Muscle layer of duodenum (tissue), 2 donors: Measurements from ENCODE around the gene PROSER2.
"Not testable (repeated sequence)": the region's sequence is repeated elsewhere in the genome, so short reads cannot be mapped to it uniquely, and the experiment has no call there.

Experiments used
- H3K27ac ChIP-seq: one replicate; pipeline ENCODE4 v1.7.0; 2013; ENCODE audit warnings: mild to moderate bottlenecking, low read length
- H3K27me3 ChIP-seq: one replicate; pipeline ENCODE4 v1.7.0; 2013; ENCODE audit warnings: low read depth, mild to moderate bottlenecking, control low read depth, low read length
- H3K36me3 ChIP-seq, 2 donors: one replicate each; pipeline ENCODE4 v1.7.0; 2013; ENCODE audit warnings: low read length in 2 of 2, control low read depth in 1 of 2, mild to moderate bottlenecking in 1 of 2; ENCODE audit not compliant: insufficient read depth in 2 of 2, control insufficient read depth in 1 of 2
- H3K4me1 ChIP-seq, 2 donors: one replicate each; pipeline ENCODE4 v1.7.0; 2013; ENCODE audit warnings: low read length in 2 of 2, mild to moderate bottlenecking in 2 of 2, control low read depth in 1 of 2, moderate library complexity in 1 of 2; ENCODE audit not compliant: insufficient read depth in 2 of 2, control insufficient read depth in 1 of 2
- H3K4me3 ChIP-seq, 2 donors: one replicate each; pipeline ENCODE4 v1.7.0; 2013; ENCODE audit warnings: low read length in 2 of 2, low read depth in 1 of 2, mild to moderate bottlenecking in 1 of 2
- H3K9me3 ChIP-seq, 2 donors: one replicate each; pipeline ENCODE4 v1.7.0; 2013; ENCODE audit warnings: low read length in 2 of 2, control low read depth in 1 of 2, mild to moderate bottlenecking in 1 of 2; ENCODE audit not compliant: control insufficient read depth in 1 of 2
- donor health status: healthy.

Gene PROSER2

GRCh38 chr10:11881477-11882417 lies 58.6 kb downstream of the PROSER2 start:
- H3K4me1 ChIP-seq: no peaks in the 10 kb centered on the region
- H3K27me3 ChIP-seq: no peaks in the 10 kb centered on the region
- H3K4me3 ChIP-seq: no peak overlapping the region
- H3K36me3 ChIP-seq: no peaks in the 10 kb centered on the region
- no peaks in the 10 kb centered on the region for H3K9me3 ChIP-seq
- H3K27ac ChIP-seq: no peak overlapping the region

DNA sequence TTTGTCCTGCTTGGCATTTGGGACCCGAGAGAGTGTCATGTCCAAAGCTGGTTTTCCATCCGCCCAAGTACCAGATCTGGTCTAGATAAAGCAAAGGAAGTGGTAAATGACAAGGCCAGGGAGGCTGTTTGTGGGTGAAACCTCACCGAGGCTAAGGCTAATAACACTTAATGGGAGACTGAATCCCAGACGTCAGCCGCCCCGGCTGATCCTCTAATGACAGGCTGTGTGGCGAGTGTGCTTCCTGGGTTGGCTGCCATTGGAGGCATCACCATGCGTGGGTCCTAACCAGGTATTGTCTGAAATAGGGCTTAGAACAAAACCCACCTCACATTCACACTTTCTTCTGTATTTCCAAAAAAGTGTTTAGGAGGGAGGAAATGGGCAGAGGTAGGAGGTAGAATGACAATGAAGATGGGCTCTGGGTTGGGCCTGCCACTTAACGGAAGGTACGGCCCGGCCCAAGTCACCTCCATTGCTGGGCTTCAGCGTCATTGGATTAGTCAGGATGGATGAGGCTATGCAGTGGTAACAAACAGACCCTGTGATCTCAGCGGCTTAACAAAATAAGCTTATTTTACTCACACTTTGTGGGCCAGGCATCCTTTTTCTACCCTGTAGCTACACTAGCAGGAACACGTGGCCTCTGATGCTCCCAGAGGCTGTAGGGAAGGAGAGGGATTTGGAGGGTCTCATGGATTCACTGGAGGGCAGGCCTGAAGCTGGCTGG lies 59.7 kb downstream of the PROSER2 start:
- Histone ChIP-seq H3K4me1 (no peaks in the 10 kb centered on the region), H3K27ac (no peak overlapping the region), H3K36me3 (no peaks in the 10 kb centered on the region), H3K27me3 (no peaks in the 10 kb centered on the region), H3K4me3 (no peak overlapping the region), H3K9me3 (no peaks in the 10 kb centered on the region)

- Histone ChIP-seq H3K27me3 (no peaks in the 10 kb centered on the region), H3K4me1 (no peaks in the 10 kb centered on the region), H3K36me3 (no peaks in the 10 kb centered on the region), H3K9me3 (no peaks in the 10 kb centered on the region), H3K27ac (no peak overlapping the region), H3K4me3 (no peak overlapping the region)
Observed at GRCh38 chr10:11884706-11885423, 61.7 kb downstream of the PROSER2 start.

DNA sequence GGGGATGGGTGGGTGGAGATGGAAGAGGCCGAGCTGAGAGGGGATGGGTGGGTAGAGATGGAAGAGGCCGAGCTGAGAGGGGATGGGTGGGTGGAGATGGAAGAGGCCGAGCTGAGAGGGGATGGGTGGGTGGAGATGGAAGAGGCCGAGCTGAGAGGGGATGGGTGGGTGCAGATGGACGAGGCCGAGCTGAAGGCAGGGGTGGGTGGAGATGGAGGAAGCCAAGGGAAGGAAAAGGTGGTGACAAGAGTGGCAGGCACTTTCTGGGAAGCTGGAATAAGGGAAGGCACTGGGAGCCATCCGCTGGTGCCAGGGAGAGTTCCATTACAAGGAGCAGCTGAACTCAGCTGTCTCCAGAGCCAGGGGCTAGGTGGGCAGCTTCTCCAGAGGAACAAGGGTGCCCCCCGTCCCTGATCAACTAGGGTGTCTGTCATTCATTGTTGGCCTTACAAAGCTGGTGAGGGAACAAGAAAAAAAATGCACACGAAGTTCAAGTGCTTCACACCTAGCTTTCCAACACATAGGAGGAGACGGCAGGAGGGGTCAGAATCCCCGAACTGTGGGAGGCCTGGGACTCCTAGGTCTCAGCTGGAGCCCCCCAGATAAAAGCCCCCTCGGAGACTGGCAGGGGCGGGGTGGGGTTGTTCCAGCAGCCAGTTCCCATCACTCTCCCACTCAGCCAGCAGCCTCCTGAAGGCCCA lies 62.4 kb downstream of the PROSER2 start:
- Histone ChIP-seq H3K36me3 (no peaks in the 10 kb centered on the region), H3K27ac (no peak overlapping the region), H3K4me1 (no peaks in the 10 kb centered on the region), H3K9me3 (no peaks in the 10 kb centered on the region), H3K27me3 (no peaks in the 10 kb centered on the region), H3K4me3 (no peak overlapping the region)

GRCh38 chr10:11886138-11886474 lies 63.0 kb downstream of the PROSER2 start:
- no peaks in the 10 kb centered on the region for H3K9me3 ChIP-seq
- H3K4me1 ChIP-seq: no peaks in the 10 kb centered on the region
- H3K27me3 ChIP-seq: no peaks in the 10 kb centered on the region
- no peak overlapping the region for H3K4me3 ChIP-seq
- no peaks in the 10 kb centered on the region for H3K36me3 ChIP-seq
- H3K27ac ChIP-seq: no peak overlapping the region

DNA sequence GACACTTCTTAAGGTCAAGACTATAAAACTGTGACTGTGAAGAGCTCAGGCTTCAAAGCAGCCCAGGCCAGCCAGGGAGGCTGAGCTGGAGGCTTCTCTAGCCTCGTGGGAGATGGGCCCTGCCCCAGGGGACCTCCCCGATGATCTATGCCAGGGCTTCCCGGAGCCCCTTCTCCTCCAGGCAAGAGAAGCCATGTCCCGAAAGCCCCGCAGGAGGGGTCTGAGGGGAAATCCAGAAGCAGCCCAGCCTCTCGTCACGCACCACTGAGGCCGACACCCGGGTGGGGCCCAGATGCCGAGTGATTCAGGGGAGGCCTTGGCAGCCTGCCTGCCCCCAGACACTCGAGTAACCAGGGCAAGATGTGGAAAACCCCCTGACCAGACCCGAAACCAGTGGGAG lies 63.7 kb downstream of the PROSER2 start:
- Histone ChIP-seq H3K27me3 (no peaks in the 10 kb centered on the region), H3K27ac (no peak overlapping the region)

GRCh38 chr10:11887381-11888227 lies 64.4 kb downstream of the PROSER2 start:
- no peak overlapping the region for H3K27ac ChIP-seq
- H3K4me3 ChIP-seq: no peak overlapping the region
- H3K4me1 ChIP-seq: no peaks in the 10 kb centered on the region
- H3K27me3 ChIP-seq: no peaks in the 10 kb centered on the region
- H3K36me3 ChIP-seq: no peaks in the 10 kb centered on the region
- no peaks in the 10 kb centered on the region for H3K9me3 ChIP-seq

More for the DNA sequence above, 63.7 kb downstream of the PROSER2 start:
- no peak overlapping the region for H3K4me3 ChIP-seq
- H3K4me1 ChIP-seq: no peaks in the 10 kb centered on the region
- no peaks in the 10 kb centered on the region for H3K9me3 ChIP-seq
- no peaks in the 10 kb centered on the region for H3K36me3 ChIP-seq

DNA sequence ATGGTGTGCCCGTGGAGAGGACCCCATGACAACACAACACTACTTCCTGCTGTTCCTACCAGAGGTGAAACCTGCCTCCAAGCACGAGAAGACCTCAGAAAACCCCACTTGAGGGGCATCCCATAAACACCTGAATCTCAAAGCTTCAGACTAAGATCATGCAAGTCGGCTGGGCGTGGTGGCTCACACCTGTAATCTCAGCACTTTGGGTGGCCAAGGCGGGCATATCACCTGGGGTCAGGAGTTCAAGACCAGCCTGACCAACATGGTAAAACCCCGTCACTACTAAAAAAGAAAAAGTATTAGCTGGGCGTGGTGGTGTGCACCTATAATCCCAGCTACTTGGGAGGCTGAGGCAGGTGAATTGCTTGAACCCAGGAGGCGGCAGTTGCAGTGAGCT lies 66.1 kb downstream of the PROSER2 start:
- H3K27me3 ChIP-seq, H3K36me3 ChIP-seq, H3K27ac ChIP-seq, H3K4me3 ChIP-seq, H3K9me3 ChIP-seq, H3K4me1 ChIP-seq: not testable (repeated sequence)

- Histone ChIP-seq H3K27ac (no peak overlapping the region), H3K4me3 (no peak overlapping the region), H3K9me3 (no peaks in the 10 kb centered on the region), H3K27me3 (no peaks in the 10 kb centered on the region), H3K4me1 (no peaks in the 10 kb centered on the region), H3K36me3 (no peaks in the 10 kb centered on the region)
Observed at GRCh38 chr10:11891776-11892486, 68.8 kb downstream of the PROSER2 start.

DNA sequence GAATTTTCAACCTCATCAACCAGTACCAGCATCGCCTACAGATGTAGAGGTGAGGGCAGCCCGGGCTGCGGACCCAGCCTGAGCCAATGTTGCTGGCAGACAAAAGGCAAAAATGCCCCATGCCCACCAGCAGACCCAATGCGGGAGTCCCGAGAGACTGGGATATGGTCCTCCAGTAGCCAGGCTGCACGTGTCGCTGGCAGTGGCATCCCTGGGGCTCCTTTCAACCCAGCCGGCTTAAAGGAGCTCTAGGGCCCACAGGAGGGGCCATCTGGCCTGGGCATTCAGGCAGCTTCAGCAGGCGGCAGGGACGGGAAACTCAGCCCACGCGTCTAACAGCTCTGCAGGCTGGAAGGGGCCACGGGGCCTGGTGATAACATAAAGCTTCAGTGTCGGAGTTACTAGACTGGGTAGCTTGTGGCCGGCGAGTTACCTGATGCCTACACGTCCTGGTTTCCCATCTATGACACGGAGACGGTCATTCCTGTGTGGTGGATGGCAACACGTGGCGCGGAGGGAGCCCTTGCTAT lies 70.7 kb downstream of the PROSER2 start:
- H3K27ac ChIP-seq: no peak overlapping the region
- no peaks in the 10 kb centered on the region for H3K27me3 ChIP-seq
- no peak overlapping the region for H3K4me3 ChIP-seq
- H3K36me3 ChIP-seq: no peaks in the 10 kb centered on the region
- no peaks in the 10 kb centered on the region for H3K9me3 ChIP-seq
- H3K4me1 ChIP-seq: no peaks in the 10 kb centered on the region
